Smooth muscle cell (in vitro differentiated cells): ENCODE results near the gene TLE4. TPM values are rescaled to one million over a fixed set of nuclear protein-coding genes. Genes with fewer than 3 reads are reported as not detected.

ENCODE experiments used
- DNase-seq: peaks from one replicate; lab custom pipeline; 2025; ENCODE audit not compliant: unreplicated experiment; lab: John Stamatoyannopoulos, UW
- H2AFZ ChIP-seq: fragments of 200-600 bp; sonication (generic); 2 replicates; pipeline ENCODE4 v1.6.0; 2016; ENCODE audit warnings: antibody characterized with exemption, low read depth, mild to moderate bottlenecking
- H3F3A ChIP-seq: fragments of 200-600 bp; sonication (generic); 2 replicates; pipeline ENCODE4 v1.6.0; 2017; ENCODE audit warnings: antibody characterized with exemption, low read depth
- H3K27ac ChIP-seq: fragments of 200-600 bp; sonication (generic); 2 replicates; pipeline ENCODE4 v1.5.1; 2016; ENCODE audit warnings: low read depth, mild to moderate bottlenecking
- H3K27me3 ChIP-seq: fragments of 200-600 bp; sonication (generic); 2 replicates; pipeline ENCODE4 v1.6.1; 2016; ENCODE audit warnings: low read depth, mild to moderate bottlenecking
- H3K36me3 ChIP-seq: fragments of 200-600 bp; sonication (generic); 2 replicates; pipeline ENCODE4 v1.5.1; 2016; ENCODE audit warnings: low read depth
- H3K4me1 ChIP-seq: fragments of 200-600 bp; sonication (generic); 2 replicates; pipeline ENCODE4 v1.5.1; 2016; ENCODE audit warnings: low read depth
- H3K4me2 ChIP-seq: fragments of 200-600 bp; sonication (generic); 2 replicates; pipeline ENCODE4 v1.6.0; 2016; ENCODE audit warnings: mild to moderate bottlenecking
- H3K4me3 ChIP-seq: fragments of 200-600 bp; sonication (generic); 2 replicates; pipeline ENCODE4 v1.5.1; 2016; ENCODE audit warnings: mild to moderate bottlenecking
- H3K79me2 ChIP-seq: fragments of 200-600 bp; sonication (generic); 2 replicates; pipeline ENCODE4 v1.6.0; 2016; ENCODE audit warnings: low read depth, mild to moderate bottlenecking
- H3K9ac ChIP-seq: fragments of 200-600 bp; sonication (generic); 2 replicates; pipeline ENCODE4 v1.6.0; 2016; ENCODE audit warnings: low read depth
- H3K9me3 ChIP-seq: fragments of 200-600 bp; sonication (generic); replicated peaks from 2 replicates; pipeline ENCODE4 v1.5.1; 2016; ENCODE audit warnings: low read depth
- H4K20me1 ChIP-seq: fragments of 200-600 bp; sonication (generic); 2 replicates; pipeline ENCODE4 v1.6.0; 2016; ENCODE audit warnings: low read depth
- WGBS: methylation state at CpG from one replicate; pipeline ENCODE4 v1.1.7; 2016; ENCODE audit warnings: low lambda C conversion rate; 5-methylcytosine and 5-hydroxymethylcytosine counted together
- polyA plus RNA-seq: library from polyadenylated mRNA; unstranded; fragments of >200 nt; fragmentation: Nextera tagmentation; extraction: Ambion mirVana; gene quantifications from 2 replicates; pipeline ENCODE4 v1.2.1, GENCODE V29; 2016
- total RNA-seq: library from RNA; depleted of rRNA; stranded (reverse); fragments of >200 nt; gene quantifications from 2 replicates; pipeline ENCODE4 v1.2.3, GENCODE V29; 2014
- TF ChIP-seq, protein P1 (sequence below): fragments of 200-600 bp; sonication (generic); IDR thresholded peaks from 2 replicates; pipeline ENCODE4 v1.5.1; 2017; ENCODE audit warnings: borderline replicate concordance, mild to moderate bottlenecking, antibody characterized with exemption; ENCODE audit not compliant: insufficient read depth, poor library complexity, severe bottlenecking

Gene TLE4
- total and polyA plus RNA-seq, 2 experiments from 2014 or later: 31.6 to 74.3 TPM

DNA sequence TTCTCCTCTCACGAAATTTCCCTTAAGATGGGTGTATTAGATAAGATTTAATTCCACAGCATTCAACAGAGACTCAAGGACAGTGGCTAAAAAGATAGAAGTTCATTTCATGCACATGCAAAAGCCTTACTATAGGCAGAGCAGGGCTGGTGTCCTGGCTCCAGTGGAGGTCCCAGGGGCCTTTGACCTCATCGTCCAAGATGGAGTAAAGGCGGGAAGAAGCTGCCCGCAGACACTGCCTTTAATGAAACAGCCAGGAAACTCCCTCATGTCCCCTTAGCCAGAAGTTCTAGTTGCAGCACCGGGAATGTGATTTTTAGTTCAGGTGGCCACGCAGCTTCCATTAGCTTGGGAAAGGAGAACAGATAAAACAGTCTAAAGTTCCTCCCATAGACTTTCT lies 190.3 kb downstream of the TLE4 start:
- Histone ChIP-seq H3K4me3 (no peak overlapping the region), H3K9me3 (no peaks in the 10 kb centered on the region), H4K20me1 (no peaks in the 10 kb centered on the region), H3K27me3 (no peaks in the 10 kb centered on the region), H3K36me3 (no peaks in the 10 kb centered on the region), H3K9ac (no peak overlapping the region), H3K4me2 (no peak overlapping the region), H3K27ac (no peak overlapping the region), H3K4me1 (peaks cover 6% of the 10 kb centered on the region), H3F3A (peaks cover 14% of the 10 kb centered on the region), H2AFZ (no peak overlapping the region), H3K79me2 (no peaks in the 10 kb centered on the region)
- TF ChIP-seq, protein P1, sequence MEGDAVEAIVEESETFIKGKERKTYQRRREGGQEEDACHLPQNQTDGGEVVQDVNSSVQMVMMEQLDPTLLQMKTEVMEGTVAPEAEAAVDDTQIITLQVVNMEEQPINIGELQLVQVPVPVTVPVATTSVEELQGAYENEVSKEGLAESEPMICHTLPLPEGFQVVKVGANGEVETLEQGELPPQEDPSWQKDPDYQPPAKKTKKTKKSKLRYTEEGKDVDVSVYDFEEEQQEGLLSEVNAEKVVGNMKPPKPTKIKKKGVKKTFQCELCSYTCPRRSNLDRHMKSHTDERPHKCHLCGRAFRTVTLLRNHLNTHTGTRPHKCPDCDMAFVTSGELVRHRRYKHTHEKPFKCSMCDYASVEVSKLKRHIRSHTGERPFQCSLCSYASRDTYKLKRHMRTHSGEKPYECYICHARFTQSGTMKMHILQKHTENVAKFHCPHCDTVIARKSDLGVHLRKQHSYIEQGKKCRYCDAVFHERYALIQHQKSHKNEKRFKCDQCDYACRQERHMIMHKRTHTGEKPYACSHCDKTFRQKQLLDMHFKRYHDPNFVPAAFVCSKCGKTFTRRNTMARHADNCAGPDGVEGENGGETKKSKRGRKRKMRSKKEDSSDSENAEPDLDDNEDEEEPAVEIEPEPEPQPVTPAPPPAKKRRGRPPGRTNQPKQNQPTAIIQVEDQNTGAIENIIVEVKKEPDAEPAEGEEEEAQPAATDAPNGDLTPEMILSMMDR: no peak
- 94% methylated on average over 6 of the region's 6 CpGs for WGBS
- DNase-seq: no peak

DNA sequence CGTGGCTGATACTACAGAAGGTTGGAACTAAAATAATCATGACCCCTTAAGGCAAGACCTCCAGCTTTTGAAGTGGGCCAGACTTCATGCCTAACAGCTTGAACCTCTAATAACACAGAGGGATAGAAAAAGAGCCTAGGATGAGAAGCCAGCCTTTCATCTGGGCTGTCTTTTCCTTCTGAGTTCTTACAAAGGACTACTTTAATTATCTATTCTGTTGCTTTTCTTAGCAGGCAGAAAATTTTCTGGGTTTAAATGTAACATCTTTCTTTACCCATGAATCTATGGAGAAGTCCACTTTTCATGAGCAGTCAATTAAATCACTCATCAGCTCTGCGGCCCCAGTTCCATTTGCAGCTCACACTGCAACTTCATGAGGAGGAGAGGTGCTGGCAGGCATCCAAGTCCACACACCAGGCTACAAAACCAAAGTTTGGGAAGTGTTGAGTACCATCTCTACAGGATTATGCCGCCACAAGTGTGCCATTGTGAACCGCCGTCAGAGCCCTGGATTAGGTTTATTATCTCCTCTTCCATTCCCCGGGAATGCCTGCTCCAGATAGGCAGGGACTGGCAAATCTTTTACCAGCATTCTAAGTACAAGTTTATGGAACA lies 192.0 kb downstream of the TLE4 start:
- WGBS: 12% methylated on average over 6 of the region's 6 CpGs
- peak overlapping the region; percentile 30 for H3K27ac ChIP-seq
- peak; percentile 27 for DNase-seq
- no peaks in the 10 kb centered on the region for H3K9me3 ChIP-seq
- H4K20me1 ChIP-seq: no peaks in the 10 kb centered on the region
- no peak overlapping the region for H2AFZ ChIP-seq
- TF ChIP-seq, protein P1: no peak
- peak overlapping the region; percentile 2 for H3K4me2 ChIP-seq
- H3F3A ChIP-seq: peaks cover 5% of the 10 kb centered on the region
- no peaks in the 10 kb centered on the region for H3K79me2 ChIP-seq
- H3K36me3 ChIP-seq: no peaks in the 10 kb centered on the region
- no peak overlapping the region for H3K9ac ChIP-seq
- peaks cover 6% of the 10 kb centered on the region for H3K4me1 ChIP-seq
- H3K4me3 ChIP-seq: no peak overlapping the region
- H3K27me3 ChIP-seq: no peaks in the 10 kb centered on the region

DNA sequence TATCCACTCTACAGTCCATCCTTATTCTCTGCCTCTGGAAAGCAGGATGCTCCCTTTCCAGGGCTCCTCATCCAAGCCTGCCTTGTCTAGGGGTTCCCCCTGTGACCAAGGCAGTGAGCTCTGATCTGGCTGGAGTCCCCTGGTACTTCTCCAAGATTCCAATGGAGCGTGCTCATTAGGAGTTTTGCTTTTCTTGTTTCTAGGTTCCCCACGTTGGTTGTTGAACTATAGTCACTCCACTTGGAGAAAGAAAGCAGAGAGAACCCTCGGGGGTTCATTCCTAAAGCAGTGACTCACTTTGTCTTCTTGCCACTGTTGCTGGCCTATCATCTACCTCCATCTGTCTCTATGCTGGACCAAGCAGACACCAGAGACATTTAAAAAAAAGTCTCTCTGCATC lies 192.6 kb downstream of the TLE4 start:
- TF ChIP-seq, protein P1: no peak
- Histone ChIP-seq H3K79me2 (no peaks in the 10 kb centered on the region), H3K4me3 (no peak overlapping the region), H3F3A (peaks cover 5% of the 10 kb centered on the region), H2AFZ (no peak overlapping the region), H3K9me3 (no peaks in the 10 kb centered on the region), H3K4me1 (peaks cover 6% of the 10 kb centered on the region), H3K27ac (peak overlapping the region; percentile 34), H4K20me1 (no peaks in the 10 kb centered on the region), H3K9ac (no peak overlapping the region), H3K36me3 (no peaks in the 10 kb centered on the region), H3K27me3 (no peaks in the 10 kb centered on the region), H3K4me2 (peak overlapping the region; percentile 2)
- WGBS: 9% methylated on average over 3 of the region's 3 CpGs
- peak; percentile 27 for DNase-seq

DNA sequence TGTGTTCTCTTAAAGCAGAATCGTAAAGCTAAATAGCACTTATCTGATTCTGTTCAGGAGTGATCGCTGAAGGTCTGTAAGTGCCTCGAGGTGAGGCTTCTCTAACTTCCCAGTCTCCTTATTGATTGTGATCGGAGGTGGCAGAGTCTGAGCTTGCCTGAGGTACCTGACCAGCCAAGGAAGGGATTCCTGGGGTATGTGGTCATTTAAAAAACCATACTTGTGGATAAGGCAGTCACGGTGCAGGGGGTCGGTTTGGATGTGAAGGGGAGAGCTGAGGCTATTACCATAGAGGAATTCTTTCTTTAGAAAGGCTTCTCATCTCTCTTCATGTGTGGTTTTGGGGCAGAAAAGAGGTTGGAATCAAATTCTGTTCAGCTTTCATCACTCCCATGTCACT lies 193.7 kb downstream of the TLE4 start:
- 44% methylated on average over 6 of the region's 6 CpGs for WGBS
- H3K27ac ChIP-seq: peak overlapping the region; percentile 34
- TF ChIP-seq, protein P1: no peak
- H3K9ac ChIP-seq: no peak overlapping the region
- H2AFZ ChIP-seq: no peak overlapping the region
- no peaks in the 10 kb centered on the region for H3K27me3 ChIP-seq
- no peaks in the 10 kb centered on the region for H3K79me2 ChIP-seq
- no peak for DNase-seq
- H3K4me2 ChIP-seq: peak overlapping the region; percentile 2
- no peaks in the 10 kb centered on the region for H3K9me3 ChIP-seq
- peaks cover 6% of the 10 kb centered on the region for H3K4me1 ChIP-seq
- H3F3A ChIP-seq: peaks cover 5% of the 10 kb centered on the region
- H3K4me3 ChIP-seq: no peak overlapping the region
- H3K36me3 ChIP-seq: no peaks in the 10 kb centered on the region
- H4K20me1 ChIP-seq: no peaks in the 10 kb centered on the region
